Body of pancreas (tissue), 4 donors: ENCODE measurements around the gene RANBP10. TPM values are rescaled to one million over a fixed set of nuclear protein-coding genes. Genes with fewer than 3 reads are reported as not detected.

Experiments
- ATAC-seq: fragments of 150-250 bp; one replicate; pipeline ENCODE4 v1.9.1; 2016
- DNase-seq, 4 donors: peaks; one replicate each; pipeline ENCODE4 v3.0.0-alpha.2; 2019
- H3K27ac ChIP-seq, 4 donors: fragments of 200-600 bp; sonication (generic); 1 replicate in 3 of 4; 2 replicates in 1 of 4; pipeline versions ENCODE4 v1.5.1 to v1.6.1; 2016 to 2019; ENCODE audit warnings: mild to moderate bottlenecking in 1 of 4, mixed read lengths in 1 of 4, moderate library complexity in 1 of 4
- H3K27me3 ChIP-seq, 2 donors: fragments of 200-600 bp; sonication (generic); one replicate each; pipeline ENCODE4 v1.6.0; 2016; ENCODE audit warnings: mild to moderate bottlenecking in 1 of 2
- H3K36me3 ChIP-seq, 2 donors: fragments of 200-600 bp; sonication (generic); replicated peaks in 1 of 2; 2 replicates each; pipeline ENCODE4 v1.5.1; 2016; ENCODE audit warnings: low read depth in 2 of 2; ENCODE audit not compliant: insufficient read depth in 1 of 2
- H3K4me1 ChIP-seq: fragments of 200-600 bp; sonication (generic); one replicate; pipeline ENCODE4 v1.6.0; 2016
- H3K4me3 ChIP-seq, 2 donors: fragments of 200-600 bp; sonication (generic); 1 replicate in 1 of 2; 2 replicates in 1 of 2; pipeline ENCODE4 v1.5.1; 2016 to 2019
- H3K9me3 ChIP-seq, 3 donors: fragments of 200-600 bp; sonication (generic); 1 replicate in 2 of 3; 2 replicates in 1 of 3; pipeline ENCODE4 v1.5.1; 2016
- CTCF ChIP-seq, 7 experiments: fragments of 450-650 bp in 4 of 7; fragments of 200-600 bp in 3 of 7; sonication (generic) in 3 of 7; IDR thresholded peaks; one replicate each; pipeline ENCODE4 v1.5.1; 2016 to 2019; ENCODE audit warnings: antibody characterized with exemption in 7 of 7
- POLR2A ChIP-seq, 3 donors: fragments of 450-650 bp; IDR thresholded peaks; one replicate each; pipeline ENCODE4 v1.6.1; 2016; ENCODE audit warnings: antibody characterized with exemption in 3 of 3, mild to moderate bottlenecking in 2 of 3
- WGBS, 2 donors: methylation state at CpG; one replicate each; pipeline ENCODE4 v1.1.5; 2017; 5-methylcytosine and 5-hydroxymethylcytosine counted together
- intact Hi-C: fragments of 100-400 bp; cut with DNase I; formaldehyde crosslinking; loops from one replicate; pipeline ENCODE4 v1.15.1; 2023
- total RNA-seq, 2 donors: library from RNA; depleted of rRNA; stranded (reverse); fragments of >200 nt; gene quantifications; one replicate each; pipeline ENCODE4 v1.1.0, GENCODE V29; 2016

RANBP10 gene
- total RNA-seq, 2 donors from 2014 or later, result 6.3 to 9.3 TPM

DNA sequence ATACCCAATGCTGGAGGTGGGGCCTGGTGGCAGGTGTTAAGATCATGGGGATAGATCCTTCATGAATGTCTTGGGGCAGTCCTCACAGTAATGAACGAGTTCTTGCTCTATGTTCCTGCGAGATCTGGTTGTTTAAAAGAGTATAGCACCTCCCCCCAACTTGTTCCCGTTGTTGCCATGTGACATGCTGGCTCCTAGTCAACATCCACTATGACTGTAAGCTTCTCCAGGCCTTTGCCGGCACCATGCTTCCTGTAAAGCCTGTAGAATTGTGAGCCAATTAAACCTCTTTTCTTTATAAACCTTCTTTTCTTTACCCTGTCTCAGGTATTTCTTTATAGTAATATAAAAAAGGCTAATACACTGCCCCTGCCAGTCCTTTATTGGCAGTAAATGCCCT is 33.3 kb downstream of the RANBP10 start:
- ATAC-seq (peak; percentile 60), DNase-seq (peak; percentile 43 to 66 (median 52))
- no peaks in the 10 kb centered on the region for H3K9me3 ChIP-seq
- WGBS, 2 donors, result 31 to 32% methylated on average over 4 of the region's 4 CpGs
- no peak for TF ChIP-seq CTCF (IDR thresholded peaks at IDR 0.05)
- TF ChIP-seq POLR2A (IDR thresholded peaks at IDR 0.05), result no peak
- H3K4me1 ChIP-seq, result peaks cover 22% of the 10 kb centered on the region
- no peak overlapping the region for H3K4me3 ChIP-seq
- intact Hi-C loops, result no loop called here
- H3K27ac ChIP-seq, result peak overlapping the region in 3 of 4 donors; percentile 6 to 45 (median 39)
- no peaks in the 10 kb centered on the region for H3K27me3 ChIP-seq
- H3K36me3 ChIP-seq, result no peaks in the 10 kb centered on the region

- Histone ChIP-seq H3K4me3 (no peak overlapping the region), H3K36me3 (no peaks in the 10 kb centered on the region), H3K27ac (no peak overlapping the region), H3K27me3 (no peaks in the 10 kb centered on the region), H3K9me3 (no peaks in the 10 kb centered on the region), H3K4me1 (peaks cover 22% of the 10 kb centered on the region)
- TF ChIP-seq CTCF (IDR thresholded peaks at IDR 0.05), result no peak
- TF ChIP-seq POLR2A (IDR thresholded peaks at IDR 0.05), result no peak
- intact Hi-C loops, result no loop called here
- ATAC-seq (no peak), DNase-seq (no peak)
- WGBS, 2 donors, result 88 to 96% methylated on average over 6 of the region's 6 CpGs
Observed at GRCh38 chr16:67770346-67770991, 35.9 kb downstream of the RANBP10 start.

- H3K4me3 ChIP-seq, result no peak overlapping the region
- TF ChIP-seq POLR2A (IDR thresholded peaks at IDR 0.05) (no peak), CTCF (IDR thresholded peaks at IDR 0.05) (no peak)
- peaks cover 4% of the 10 kb centered on the region for H3K4me1 ChIP-seq
- no peaks in the 10 kb centered on the region for H3K9me3 ChIP-seq
- no peaks in the 10 kb centered on the region for H3K27me3 ChIP-seq
- ATAC-seq (no peak), DNase-seq (no peak)
- no peak overlapping the region for H3K27ac ChIP-seq
- intact Hi-C loops, result no loop called here
- WGBS, 2 donors, result 79 to 89% methylated on average over 7 of the region's 7 CpGs
- H3K36me3 ChIP-seq, result no peaks in the 10 kb centered on the region
Observed at GRCh38 chr16:67767953-67768352, 38.4 kb downstream of the RANBP10 start.

DNA sequence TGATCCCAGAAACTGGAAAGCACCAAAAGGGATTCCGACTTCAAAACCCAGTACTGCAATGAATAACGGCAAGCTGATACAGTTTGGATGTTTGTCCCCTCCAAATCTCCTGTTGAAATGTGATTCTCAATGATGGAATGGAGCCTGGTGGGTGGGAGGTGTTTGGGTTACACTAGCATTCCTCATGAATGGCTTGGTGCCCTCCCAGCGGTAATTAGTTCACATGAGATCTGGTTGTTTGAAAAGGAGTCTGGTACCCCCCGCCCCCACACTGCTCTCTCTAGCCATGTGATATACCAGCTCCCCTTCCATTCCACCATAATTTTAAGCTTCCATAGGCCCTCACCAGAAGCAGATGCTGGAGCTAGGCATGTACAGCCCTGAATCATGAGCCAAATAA is 40.1 kb downstream of the RANBP10 start:
- intact Hi-C loops, result no loop called here
- TF ChIP-seq CTCF (IDR thresholded peaks at IDR 0.05) (no peak), POLR2A (IDR thresholded peaks at IDR 0.05) (no peak)
- DNase-seq, result no peak
- Histone ChIP-seq H3K9me3 (no peaks in the 10 kb centered on the region), H3K27me3 (no peaks in the 10 kb centered on the region), H3K36me3 (no peaks in the 10 kb centered on the region), H3K4me3 (no peak overlapping the region), H3K27ac (no peak overlapping the region), H3K4me1 (no peaks in the 10 kb centered on the region)
- 87 to 92% methylated on average over 4 of the region's 4 CpGs for WGBS, 2 donors
- ATAC-seq, result no peak

- H3K9me3 ChIP-seq, result no peaks in the 10 kb centered on the region
- no peak overlapping the region for H3K4me3 ChIP-seq
- no peaks in the 10 kb centered on the region for H3K36me3 ChIP-seq
- H3K4me1 ChIP-seq, result no peaks in the 10 kb centered on the region
- intact Hi-C loops, result no loop called here
- ATAC-seq (no peak), DNase-seq (no peak)
- TF ChIP-seq POLR2A (IDR thresholded peaks at IDR 0.05) (no peak), CTCF (IDR thresholded peaks at IDR 0.05) (no peak)
- no peaks in the 10 kb centered on the region for H3K27me3 ChIP-seq
- WGBS, 2 donors, result 88 to 97% methylated on average over 7 of the region's 7 CpGs
- H3K27ac ChIP-seq, result no peak overlapping the region
Observed at GRCh38 chr16:67764158-67764667, 42.1 kb downstream of the RANBP10 start.
